ENCODE data around the gene SMIM29. TPM values are rescaled to one million over a fixed set of nuclear protein-coding genes. Genes with fewer than 3 reads are reported as not detected.

SMIM29 gene
- total RNA-seq, 2 donors from 2014 or later, result 7.2 to 7.9 TPM

DNA sequence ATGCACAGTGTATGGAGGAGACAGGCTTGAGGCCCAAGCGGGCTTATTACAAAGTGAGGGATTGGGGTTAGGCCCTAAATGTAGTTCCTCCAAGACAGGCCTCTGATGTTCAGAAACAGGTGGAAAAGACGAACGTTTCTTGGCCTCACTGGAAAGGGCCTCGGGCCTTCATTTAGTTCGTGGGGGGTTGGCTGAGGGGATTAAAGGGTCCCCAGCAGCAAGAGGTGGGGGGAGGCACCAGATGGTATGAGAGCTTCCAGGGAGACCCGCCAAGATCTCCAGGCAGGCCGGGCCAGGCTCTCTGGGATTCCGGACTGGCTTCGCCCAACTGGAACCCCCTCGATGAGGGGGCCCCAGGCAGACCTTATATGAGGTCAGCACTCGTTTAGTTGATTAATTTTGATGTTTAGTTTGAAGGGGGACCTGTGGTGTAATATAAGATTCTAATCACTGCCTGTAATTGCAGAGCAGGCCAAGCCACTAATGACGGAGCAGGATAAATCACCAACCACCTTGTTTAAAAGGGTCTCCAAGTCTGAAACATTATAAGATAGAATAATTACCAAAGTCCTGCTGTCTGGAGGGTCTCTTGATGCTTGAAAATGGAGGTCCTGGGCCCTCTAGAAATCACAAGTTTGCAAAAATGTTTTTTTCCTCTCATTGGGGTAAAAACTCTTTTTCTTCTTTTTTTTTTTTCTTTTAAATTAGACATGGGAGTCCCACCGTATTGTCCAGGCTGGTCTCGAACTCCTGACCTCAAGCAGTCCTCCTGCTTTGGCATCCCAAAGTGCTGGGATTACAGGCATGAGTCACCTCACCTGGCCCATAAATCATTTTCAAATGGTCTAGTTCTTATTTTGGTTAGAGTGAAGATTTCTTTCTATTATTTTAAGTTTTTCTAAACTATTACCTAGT, 10.0 kb downstream of the SMIM29 start:
- Histone ChIP-seq H3K4me3 (ENCODE audit: low read length) (peak overlapping the region; percentile 95), H3K9me3 (ENCODE audit: control insufficient read depth, low read length) (no peaks in the 10 kb centered on the region), H3K27ac (ENCODE audit: low read depth, low read length) (no peak overlapping the region), H3K4me1 (ENCODE audit: control insufficient read depth, insufficient read depth, low read length) (peaks cover 18% of the 10 kb centered on the region), H3K27me3 (ENCODE audit: control insufficient read depth, insufficient read depth, low read length, poor library complexity, severe bottlenecking) (no peaks in the 10 kb centered on the region), H3K9ac (ENCODE audit: extremely low read depth, low read length, poor library complexity, severe bottlenecking) (peak overlapping the region; percentile 83), H3K36me3 (ENCODE audit: control insufficient read depth, insufficient read depth, low read length) (peaks cover 52% of the 10 kb centered on the region)
- H3K27me3 Mint-ChIP-seq (ENCODE audit: insufficient read depth), result no peaks in the 10 kb centered on the region
- H3K4me1 Mint-ChIP-seq, result peaks cover 33% of the 10 kb centered on the region
- H3K27ac Mint-ChIP-seq, result peak overlapping the region; percentile 95
- TF ChIP-seq, protein P1, sequence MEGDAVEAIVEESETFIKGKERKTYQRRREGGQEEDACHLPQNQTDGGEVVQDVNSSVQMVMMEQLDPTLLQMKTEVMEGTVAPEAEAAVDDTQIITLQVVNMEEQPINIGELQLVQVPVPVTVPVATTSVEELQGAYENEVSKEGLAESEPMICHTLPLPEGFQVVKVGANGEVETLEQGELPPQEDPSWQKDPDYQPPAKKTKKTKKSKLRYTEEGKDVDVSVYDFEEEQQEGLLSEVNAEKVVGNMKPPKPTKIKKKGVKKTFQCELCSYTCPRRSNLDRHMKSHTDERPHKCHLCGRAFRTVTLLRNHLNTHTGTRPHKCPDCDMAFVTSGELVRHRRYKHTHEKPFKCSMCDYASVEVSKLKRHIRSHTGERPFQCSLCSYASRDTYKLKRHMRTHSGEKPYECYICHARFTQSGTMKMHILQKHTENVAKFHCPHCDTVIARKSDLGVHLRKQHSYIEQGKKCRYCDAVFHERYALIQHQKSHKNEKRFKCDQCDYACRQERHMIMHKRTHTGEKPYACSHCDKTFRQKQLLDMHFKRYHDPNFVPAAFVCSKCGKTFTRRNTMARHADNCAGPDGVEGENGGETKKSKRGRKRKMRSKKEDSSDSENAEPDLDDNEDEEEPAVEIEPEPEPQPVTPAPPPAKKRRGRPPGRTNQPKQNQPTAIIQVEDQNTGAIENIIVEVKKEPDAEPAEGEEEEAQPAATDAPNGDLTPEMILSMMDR (conservative IDR thresholded peaks at IDR 0.05), result no peak
- DNase-seq, result peak; percentile 44
- H3K36me3 Mint-ChIP-seq (ENCODE audit: low read depth), result peaks cover 52% of the 10 kb centered on the region
- 15 to 17% methylated on average over 4 to 14 of the region's 14 CpGs for WGBS, 2 experiments (ENCODE audit: insufficient coverage in 1 of 2, insufficient read length in 1 of 2)
- no peaks in the 10 kb centered on the region for H3K9me3 Mint-ChIP-seq
- peak overlapping the region; percentile 89 for H3K4me3 Mint-ChIP-seq

DNA sequence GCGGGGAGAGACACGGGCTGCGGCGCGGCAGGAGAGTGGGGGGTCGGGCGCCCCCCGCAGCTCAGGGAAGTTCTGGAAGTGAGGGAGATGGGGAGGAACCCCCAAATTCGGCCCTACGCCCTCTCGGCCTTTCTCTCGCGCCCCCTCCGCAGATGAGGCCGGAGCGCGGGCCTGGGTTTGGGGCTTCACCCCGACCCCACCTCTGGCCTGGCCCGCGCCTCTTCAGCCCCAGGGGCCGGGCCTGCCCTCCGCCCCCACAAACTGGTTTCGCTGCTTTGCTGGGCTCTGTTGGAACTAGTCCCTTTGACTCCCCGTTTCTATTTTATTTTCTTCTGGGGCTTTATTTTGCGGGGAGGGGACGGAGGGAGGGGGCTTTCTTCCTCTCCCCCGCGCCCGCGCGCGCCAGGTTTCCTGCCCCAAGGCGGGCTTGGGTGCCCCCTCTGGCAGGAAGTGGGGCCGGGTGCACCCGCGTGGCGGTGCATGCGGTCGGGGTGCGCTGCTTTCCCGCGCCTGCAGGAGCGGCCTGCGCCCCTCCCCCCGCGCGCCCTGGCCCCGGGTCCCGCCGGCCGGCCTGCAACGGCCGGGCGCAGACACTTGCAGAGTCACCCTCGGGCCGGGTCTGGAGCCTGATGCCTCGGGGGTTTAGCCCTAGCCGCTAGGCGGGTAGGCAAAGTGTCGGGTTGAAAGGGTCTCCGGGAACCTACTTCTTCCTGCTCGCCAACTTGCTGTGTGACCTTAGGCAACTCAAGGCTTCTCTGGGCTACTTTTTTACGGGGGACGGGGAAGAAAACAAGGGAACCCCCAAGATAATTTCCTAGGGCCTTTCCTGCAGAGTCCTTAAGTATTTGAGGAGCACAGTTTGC, 10.9 kb downstream of the SMIM29 start:
- peak overlapping the region; percentile 69 for H3K27ac ChIP-seq (ENCODE audit: low read depth, low read length)
- 0% methylated on average over 24 to 61 of the region's 64 CpGs for WGBS, 2 experiments (ENCODE audit: insufficient coverage in 1 of 2, insufficient read length in 1 of 2)
- Mint-ChIP-seq H3K36me3 (ENCODE audit: low read depth) (peaks cover 43% of the 10 kb centered on the region), H3K27me3 (ENCODE audit: insufficient read depth) (no peaks in the 10 kb centered on the region), H3K4me3 (peak overlapping the region; percentile 89), H3K27ac (peak overlapping the region; percentile 95), H3K9me3 (no peaks in the 10 kb centered on the region), H3K4me1 (peaks cover 37% of the 10 kb centered on the region)
- H3K4me3 ChIP-seq (ENCODE audit: low read length), result peak overlapping the region; percentile 95
- peak overlapping the region; percentile 83 for H3K9ac ChIP-seq (ENCODE audit: extremely low read depth, low read length, poor library complexity, severe bottlenecking)
- DNase-seq, result peak; percentile 79
- H3K36me3 ChIP-seq (ENCODE audit: control insufficient read depth, insufficient read depth, low read length), result peaks cover 43% of the 10 kb centered on the region
- H3K9me3 ChIP-seq (ENCODE audit: control insufficient read depth, low read length), result no peaks in the 10 kb centered on the region
- peaks cover 18% of the 10 kb centered on the region for H3K4me1 ChIP-seq (ENCODE audit: control insufficient read depth, insufficient read depth, low read length)
- TF ChIP-seq, protein P1 (conservative IDR thresholded peaks at IDR 0.05), result peak; percentile 63
- no peaks in the 10 kb centered on the region for H3K27me3 ChIP-seq (ENCODE audit: control insufficient read depth, insufficient read depth, low read length, poor library complexity, severe bottlenecking)

DNA sequence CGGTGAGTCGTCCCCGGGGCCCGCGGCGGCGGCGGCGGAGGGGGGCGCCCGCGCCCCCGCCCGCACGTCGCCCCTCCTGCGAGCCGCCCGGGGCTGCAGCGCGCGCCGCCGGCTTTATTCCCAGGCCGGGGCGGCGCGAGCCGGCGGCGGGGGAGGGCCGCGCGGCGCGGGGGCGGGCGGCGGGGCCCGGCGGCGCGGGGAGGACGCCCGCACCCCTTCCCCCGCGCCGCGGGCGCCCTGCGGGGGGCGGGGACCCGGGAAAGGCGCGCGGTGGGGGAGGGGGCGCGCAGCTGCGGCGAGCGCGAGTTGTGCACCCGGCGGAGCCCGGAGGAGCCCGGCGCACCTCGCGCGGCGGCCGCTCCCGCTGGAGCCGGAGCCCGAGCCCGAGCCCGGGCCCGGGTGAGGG, 11.5 kb downstream of the SMIM29 start:
- 0% methylated on average over 16 to 78 of the region's 78 CpGs for WGBS, 2 experiments (ENCODE audit: insufficient coverage in 1 of 2, insufficient read length in 1 of 2)
- Mint-ChIP-seq H3K4me3 (peak overlapping the region; percentile 89), H3K4me1 (peaks cover 38% of the 10 kb centered on the region)

More for the DNA sequence above, 11.5 kb downstream of the SMIM29 start:
- no peak overlapping the region for H3K27ac Mint-ChIP-seq
- H3K4me3 ChIP-seq (ENCODE audit: low read length), result peak overlapping the region; percentile 95
- TF ChIP-seq, protein P1 (conservative IDR thresholded peaks at IDR 0.05), result no peak
- no peaks in the 10 kb centered on the region for H3K27me3 ChIP-seq (ENCODE audit: control insufficient read depth, insufficient read depth, low read length, poor library complexity, severe bottlenecking)
- H3K9me3 Mint-ChIP-seq, result no peaks in the 10 kb centered on the region
- H3K27ac ChIP-seq (ENCODE audit: low read depth, low read length), result no peak overlapping the region
- H3K27me3 Mint-ChIP-seq (ENCODE audit: insufficient read depth), result no peaks in the 10 kb centered on the region
- no peak for DNase-seq
- H3K4me1 ChIP-seq (ENCODE audit: control insufficient read depth, insufficient read depth, low read length), result peaks cover 18% of the 10 kb centered on the region
- H3K9ac ChIP-seq (ENCODE audit: extremely low read depth, low read length, poor library complexity, severe bottlenecking), result peak overlapping the region; percentile 83
- peaks cover 37% of the 10 kb centered on the region for H3K36me3 ChIP-seq (ENCODE audit: control insufficient read depth, insufficient read depth, low read length)
- no peaks in the 10 kb centered on the region for H3K9me3 ChIP-seq (ENCODE audit: control insufficient read depth, low read length)
- H3K36me3 Mint-ChIP-seq (ENCODE audit: low read depth), result peaks cover 37% of the 10 kb centered on the region
